MM.1S (cell line): ENCODE measurements around the gene GPSM1.

Experiments
- DNase-seq: peaks from one replicate; pipeline ENCODE4 v3.0.0-alpha.2; 2015
- H2AFZ ChIP-seq: fragments of 300-600 bp; sonication (generic); 2 replicates; pipeline ENCODE4 v1.6.0; 2016; ENCODE audit warnings: antibody characterized with exemption, low read length
- H3F3A ChIP-seq: fragments of 300-600 bp; sonication (generic); 2 replicates; pipeline ENCODE4 v1.6.1; 2016; ENCODE audit warnings: mild to moderate bottlenecking, antibody characterized with exemption, low read length, moderate library complexity, mixed read lengths; ENCODE audit not compliant: insufficient read depth
- H3K27ac ChIP-seq: fragments of 300-600 bp; sonication (generic); 2 replicates; pipeline ENCODE4 v1.5.1; 2016; ENCODE audit warnings: mild to moderate bottlenecking, low read length
- H3K27me3 ChIP-seq: fragments of 300-600 bp; sonication (generic); replicated peaks from 2 replicates; pipeline ENCODE4 v1.6.0; 2016; ENCODE audit warnings: low read length; ENCODE audit not compliant: insufficient read depth
- H3K36me3 ChIP-seq: fragments of 300-600 bp; sonication (generic); replicated peaks from 2 replicates; pipeline ENCODE4 v1.6.1; 2016; ENCODE audit warnings: mild to moderate bottlenecking, low read length, mixed read lengths; ENCODE audit not compliant: insufficient read depth
- H3K4me1 ChIP-seq: fragments of 300-600 bp; sonication (generic); 2 replicates; pipeline ENCODE4 v1.6.1; 2016; ENCODE audit warnings: low read length, mixed read lengths
- H3K4me2 ChIP-seq: fragments of 300-600 bp; sonication (generic); 2 replicates; pipeline ENCODE4 v1.6.0; 2016; ENCODE audit warnings: low read depth, low read length
- H3K4me3 ChIP-seq: fragments of 300-600 bp; sonication (generic); 2 replicates; pipeline ENCODE4 v1.5.1; 2016; ENCODE audit warnings: low read length, mixed read lengths
- H3K79me2 ChIP-seq: fragments of 300-600 bp; sonication (generic); 2 replicates; pipeline ENCODE4 v1.6.1; 2016; ENCODE audit warnings: mixed run types, low read length, mixed read lengths
- H3K9ac ChIP-seq: fragments of 300-600 bp; sonication (generic); 2 replicates; pipeline ENCODE4 v1.6.1; 2016; ENCODE audit warnings: low read length, mixed read lengths
- H3K9me2 ChIP-seq: fragments of 300-600 bp; sonication (generic); replicated peaks from 2 replicates; pipeline ENCODE4 v1.6.1; 2016; ENCODE audit warnings: mild to moderate bottlenecking, low read length, mixed read lengths; ENCODE audit not compliant: insufficient read depth
- H3K9me3 ChIP-seq: fragments of 300-600 bp; sonication (generic); replicated peaks from 2 replicates; pipeline ENCODE4 v1.6.1; 2016; ENCODE audit warnings: mild to moderate bottlenecking, low read length, mixed read lengths; ENCODE audit not compliant: insufficient read depth
- H4K20me1 ChIP-seq: fragments of 300-600 bp; sonication (generic); 2 replicates; pipeline ENCODE4 v1.6.1; 2016; ENCODE audit warnings: mild to moderate bottlenecking, low read length, moderate library complexity, mixed read lengths; ENCODE audit not compliant: insufficient read depth
- EZH2 ChIP-seq: fragments of 300-600 bp; sonication (generic); optimal IDR thresholded peaks from 2 replicates; pipeline ENCODE3; 2017; ENCODE audit warnings: low read depth, mild to moderate bottlenecking, antibody characterized with exemption, low read length, mixed read lengths
- EZH2phosphoT487 ChIP-seq: fragments of 300-600 bp; sonication (generic); IDR thresholded peaks from 2 replicates; pipeline ENCODE4 v1.6.1; 2018; ENCODE audit warnings: antibody characterized with exemption, low read length
- TF ChIP-seq, protein P1 (sequence below): fragments of 300-600 bp; sonication (generic); IDR thresholded peaks from 2 replicates; pipeline ENCODE4 v1.5.1; 2016; ENCODE audit warnings: antibody characterized with exemption, low read length, mixed read lengths

GPSM1 gene

GRCh38 chr9:136344544-136345280, 17.4 kb downstream of the GPSM1 start:
- no peaks in the 10 kb centered on the region for H3K9me3 ChIP-seq
- no peak overlapping the region for H3K4me2 ChIP-seq
- H3K9ac ChIP-seq = no peak overlapping the region
- H3K9me2 ChIP-seq = no peaks in the 10 kb centered on the region
- H2AFZ ChIP-seq = no peak overlapping the region
- no peaks in the 10 kb centered on the region for H3K4me1 ChIP-seq
- H4K20me1 ChIP-seq = no peaks in the 10 kb centered on the region
- no peaks in the 10 kb centered on the region for H3K36me3 ChIP-seq
- H3K4me3 ChIP-seq = no peak overlapping the region
- no peaks in the 10 kb centered on the region for H3F3A ChIP-seq
- TF ChIP-seq EZH2phosphoT487 = no peak
- TF ChIP-seq, protein P1, sequence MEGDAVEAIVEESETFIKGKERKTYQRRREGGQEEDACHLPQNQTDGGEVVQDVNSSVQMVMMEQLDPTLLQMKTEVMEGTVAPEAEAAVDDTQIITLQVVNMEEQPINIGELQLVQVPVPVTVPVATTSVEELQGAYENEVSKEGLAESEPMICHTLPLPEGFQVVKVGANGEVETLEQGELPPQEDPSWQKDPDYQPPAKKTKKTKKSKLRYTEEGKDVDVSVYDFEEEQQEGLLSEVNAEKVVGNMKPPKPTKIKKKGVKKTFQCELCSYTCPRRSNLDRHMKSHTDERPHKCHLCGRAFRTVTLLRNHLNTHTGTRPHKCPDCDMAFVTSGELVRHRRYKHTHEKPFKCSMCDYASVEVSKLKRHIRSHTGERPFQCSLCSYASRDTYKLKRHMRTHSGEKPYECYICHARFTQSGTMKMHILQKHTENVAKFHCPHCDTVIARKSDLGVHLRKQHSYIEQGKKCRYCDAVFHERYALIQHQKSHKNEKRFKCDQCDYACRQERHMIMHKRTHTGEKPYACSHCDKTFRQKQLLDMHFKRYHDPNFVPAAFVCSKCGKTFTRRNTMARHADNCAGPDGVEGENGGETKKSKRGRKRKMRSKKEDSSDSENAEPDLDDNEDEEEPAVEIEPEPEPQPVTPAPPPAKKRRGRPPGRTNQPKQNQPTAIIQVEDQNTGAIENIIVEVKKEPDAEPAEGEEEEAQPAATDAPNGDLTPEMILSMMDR = no peak
- TF ChIP-seq EZH2 = no peak
- no peak overlapping the region for H3K27ac ChIP-seq
- DNase-seq = no peak
- no peaks in the 10 kb centered on the region for H3K79me2 ChIP-seq
- peaks cover 98% of the 10 kb centered on the region for H3K27me3 ChIP-seq

DNA sequence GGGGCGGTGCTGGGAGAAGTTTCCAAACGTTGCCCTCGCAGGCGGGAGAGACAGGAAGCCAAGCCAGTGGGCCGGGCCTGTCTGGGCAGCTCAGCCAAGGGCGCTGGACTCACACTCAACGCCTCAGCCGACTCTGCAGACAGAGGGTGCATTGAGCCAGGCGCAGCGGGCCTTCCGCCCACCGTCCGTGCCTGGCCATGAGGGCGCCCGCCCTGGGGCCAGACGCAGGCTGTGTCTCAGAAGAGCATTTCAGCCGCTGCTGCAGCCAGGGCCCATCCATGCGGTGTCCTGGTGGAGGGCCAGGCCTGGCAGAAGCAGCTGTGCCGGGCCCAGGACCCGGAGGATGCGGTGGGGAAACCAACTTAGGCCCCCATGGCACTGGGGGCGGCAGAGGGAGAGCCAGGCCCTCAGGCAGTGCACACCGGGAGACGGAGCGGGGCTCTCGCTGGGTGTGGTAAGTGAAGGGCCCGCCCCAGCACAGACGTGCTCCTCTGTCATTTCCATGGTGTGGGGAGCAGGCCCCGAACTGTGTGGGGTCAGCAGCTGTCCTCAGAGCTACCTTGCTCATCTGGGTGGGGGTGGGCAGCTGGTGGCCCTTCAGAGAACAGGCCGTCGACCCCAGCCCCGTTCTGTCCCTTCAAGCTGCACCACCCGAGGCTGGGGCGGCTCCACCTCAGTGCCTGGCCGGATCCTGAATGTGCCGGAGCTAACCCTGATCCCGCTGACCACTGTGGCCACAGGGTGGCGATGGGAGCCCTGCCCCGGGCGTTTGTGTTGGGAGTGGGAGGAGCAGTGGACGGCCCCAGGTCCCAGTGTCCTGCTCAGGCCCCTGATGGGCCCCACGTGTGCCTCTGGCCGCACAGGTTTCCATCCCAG, 18.2 kb downstream of the GPSM1 start:
- Histone ChIP-seq H3K27ac (no peak overlapping the region), H3K4me1 (no peaks in the 10 kb centered on the region), H3K36me3 (no peaks in the 10 kb centered on the region), H3K9ac (no peak overlapping the region), H3K27me3 (peaks cover 98% of the 10 kb centered on the region), H3K4me2 (no peak overlapping the region), H3K4me3 (no peak overlapping the region), H3K9me3 (no peaks in the 10 kb centered on the region), H3K9me2 (no peaks in the 10 kb centered on the region), H3K79me2 (no peaks in the 10 kb centered on the region), H4K20me1 (no peaks in the 10 kb centered on the region), H3F3A (no peaks in the 10 kb centered on the region), H2AFZ (no peak overlapping the region)
- TF ChIP-seq EZH2phosphoT487 = no peak
- TF ChIP-seq, protein P1 = no peak
- TF ChIP-seq EZH2 = no peak
- DNase-seq = no peak

GRCh38 chr9:136346157-136346481, 18.8 kb downstream of the GPSM1 start:
- TF ChIP-seq, protein P1 = no peak
- no peak for TF ChIP-seq EZH2
- no peak for TF ChIP-seq EZH2phosphoT487
- no peaks in the 10 kb centered on the region for H3K36me3 ChIP-seq
- no peak overlapping the region for H3K4me2 ChIP-seq

More at GRCh38 chr9:136346157-136346481, 18.8 kb downstream of the GPSM1 start:
- no peaks in the 10 kb centered on the region for H3K79me2 ChIP-seq
- H3F3A ChIP-seq = no peaks in the 10 kb centered on the region
- H4K20me1 ChIP-seq = no peaks in the 10 kb centered on the region
- H3K9me2 ChIP-seq = no peaks in the 10 kb centered on the region
- no peaks in the 10 kb centered on the region for H3K9me3 ChIP-seq
- no peak overlapping the region for H3K9ac ChIP-seq
- H3K27me3 ChIP-seq = peaks cover 98% of the 10 kb centered on the region
- no peak overlapping the region for H2AFZ ChIP-seq
- H3K4me3 ChIP-seq = no peak overlapping the region
- H3K4me1 ChIP-seq = no peaks in the 10 kb centered on the region
- H3K27ac ChIP-seq = no peak overlapping the region
- no peak for DNase-seq
